Neuron (in vitro differentiated cells): ENCODE data around the gene BAIAP3.
"Not testable (repeated sequence)": the region's sequence is repeated elsewhere in the genome, so short reads cannot be mapped to it uniquely, and the experiment has no call there.

ENCODE experiments used
- H2AFZ ChIP-seq: one replicate; pipeline ENCODE4 v1.6.1; 2013; ENCODE audit warnings: low read depth, mild to moderate bottlenecking, inconsistent platforms, low read length, moderate library complexity
- H3K27me3 ChIP-seq: one replicate; pipeline ENCODE4 v1.6.1; 2013; ENCODE audit warnings: low read length; ENCODE audit not compliant: insufficient read depth
- H3K36me3 ChIP-seq: one replicate; pipeline ENCODE4 v1.6.1; 2013; ENCODE audit warnings: low read length; ENCODE audit not compliant: insufficient read depth
- H3K4me1 ChIP-seq: one replicate; pipeline ENCODE4 v1.6.1; 2013; ENCODE audit warnings: low read length; ENCODE audit not compliant: insufficient read depth
- H3K4me3 ChIP-seq: 2 replicates; pipeline ENCODE4 v1.5.1; 2013; ENCODE audit warnings: mild to moderate bottlenecking, low read length, moderate library complexity
- H3K9me3 ChIP-seq: one replicate; pipeline ENCODE4 v1.6.1; 2013; ENCODE audit warnings: low read length

The BAIAP3 gene

GRCh38 chr16:1292208-1292607 lies 41.2 kb upstream of the BAIAP3 start:
- Histone ChIP-seq H3K4me1 (peaks cover 13% of the 10 kb centered on the region), H3K27me3 (peaks cover 44% of the 10 kb centered on the region)
- not testable (repeated sequence) for H3K36me3 ChIP-seq, H2AFZ ChIP-seq, H3K9me3 ChIP-seq, H3K4me3 ChIP-seq

GRCh38 chr16:1292808-1293207 lies 40.6 kb upstream of the BAIAP3 start:
- Histone ChIP-seq H3K27me3 (peaks cover 38% of the 10 kb centered on the region), H3K4me1 (peaks cover 13% of the 10 kb centered on the region)
- H2AFZ ChIP-seq, result not testable (repeated sequence)

GRCh38 chr16:1293921-1294656 lies 39.4 kb upstream of the BAIAP3 start:
- H3K4me1 ChIP-seq, result peaks cover 13% of the 10 kb centered on the region

More at GRCh38 chr16:1292808-1293207, 40.6 kb upstream of the BAIAP3 start:
- not testable (repeated sequence) for H3K36me3 ChIP-seq, H3K9me3 ChIP-seq, H3K4me3 ChIP-seq

GRCh38 chr16:1295465-1295864 lies 38.0 kb upstream of the BAIAP3 start:
- H3K4me3 ChIP-seq, result no peak overlapping the region
- H3K27me3 ChIP-seq, result peaks cover 17% of the 10 kb centered on the region
- peaks cover 3% of the 10 kb centered on the region for H3K4me1 ChIP-seq
- no peaks in the 10 kb centered on the region for H3K36me3 ChIP-seq
- H2AFZ ChIP-seq, result no peak overlapping the region
- no peaks in the 10 kb centered on the region for H3K9me3 ChIP-seq

More at GRCh38 chr16:1293921-1294656, 39.4 kb upstream of the BAIAP3 start:
- no peak overlapping the region for H3K4me3 ChIP-seq
- H3K36me3 ChIP-seq, result no peaks in the 10 kb centered on the region
- peaks cover 27% of the 10 kb centered on the region for H3K27me3 ChIP-seq
- H3K9me3 ChIP-seq, result no peaks in the 10 kb centered on the region
- H2AFZ ChIP-seq, result no peak overlapping the region

GRCh38 chr16:1296688-1297017 lies 36.8 kb upstream of the BAIAP3 start:
- not testable (repeated sequence) for H3K4me1 ChIP-seq, H3K9me3 ChIP-seq, H2AFZ ChIP-seq, H3K36me3 ChIP-seq, H3K4me3 ChIP-seq
- peaks cover 17% of the 10 kb centered on the region for H3K27me3 ChIP-seq

- Histone ChIP-seq H3K4me1 (peaks cover 8% of the 10 kb centered on the region), H2AFZ (no peak overlapping the region), H3K4me3 (no peak overlapping the region), H3K36me3 (no peaks in the 10 kb centered on the region), H3K27me3 (peaks cover 16% of the 10 kb centered on the region), H3K9me3 (no peaks in the 10 kb centered on the region)
Observed at GRCh38 chr16:1297018-1297696, 36.3 kb upstream of the BAIAP3 start.

GRCh38 chr16:1298406-1298805 lies 35.0 kb upstream of the BAIAP3 start:
- H3K36me3 ChIP-seq, result no peaks in the 10 kb centered on the region
- H2AFZ ChIP-seq, result no peak overlapping the region
- H3K4me3 ChIP-seq, result no peak overlapping the region
- peaks cover 19% of the 10 kb centered on the region for H3K27me3 ChIP-seq
- H3K4me1 ChIP-seq, result peaks cover 8% of the 10 kb centered on the region
- H3K9me3 ChIP-seq, result no peaks in the 10 kb centered on the region

- Histone ChIP-seq H2AFZ (no peak overlapping the region), H3K36me3 (no peaks in the 10 kb centered on the region), H3K9me3 (no peaks in the 10 kb centered on the region), H3K27me3 (peaks cover 19% of the 10 kb centered on the region), H3K4me3 (no peak overlapping the region), H3K4me1 (peaks cover 4% of the 10 kb centered on the region)
Observed at GRCh38 chr16:1299012-1299867, 34.2 kb upstream of the BAIAP3 start.

- H3K4me3 ChIP-seq, result no peak overlapping the region
- H3K4me1 ChIP-seq, result peaks cover 4% of the 10 kb centered on the region
- H3K27me3 ChIP-seq, result peaks cover 19% of the 10 kb centered on the region
- no peaks in the 10 kb centered on the region for H3K9me3 ChIP-seq
- H3K36me3 ChIP-seq, result no peaks in the 10 kb centered on the region
- no peak overlapping the region for H2AFZ ChIP-seq
Observed at GRCh38 chr16:1299868-1300203, 33.6 kb upstream of the BAIAP3 start.

GRCh38 chr16:1300664-1301476 lies 32.6 kb upstream of the BAIAP3 start:
- no peaks in the 10 kb centered on the region for H3K9me3 ChIP-seq
- peaks cover 4% of the 10 kb centered on the region for H3K4me1 ChIP-seq
- H3K27me3 ChIP-seq, result peaks cover 19% of the 10 kb centered on the region
- no peak overlapping the region for H2AFZ ChIP-seq
- no peak overlapping the region for H3K4me3 ChIP-seq
- no peaks in the 10 kb centered on the region for H3K36me3 ChIP-seq

GRCh38 chr16:1301562-1301961 lies 31.9 kb upstream of the BAIAP3 start:
- H3K9me3 ChIP-seq, result no peaks in the 10 kb centered on the region
- no peak overlapping the region for H2AFZ ChIP-seq
- peaks cover 4% of the 10 kb centered on the region for H3K4me1 ChIP-seq
- peaks cover 19% of the 10 kb centered on the region for H3K27me3 ChIP-seq
- no peak overlapping the region for H3K4me3 ChIP-seq
- no peaks in the 10 kb centered on the region for H3K36me3 ChIP-seq

GRCh38 chr16:1305823-1306222 lies 27.6 kb upstream of the BAIAP3 start:
- H3K4me3 ChIP-seq, result no peak overlapping the region
- H3K9me3 ChIP-seq, result no peaks in the 10 kb centered on the region
- H3K36me3 ChIP-seq, result no peaks in the 10 kb centered on the region
- H3K27me3 ChIP-seq, result peaks cover 9% of the 10 kb centered on the region
- H2AFZ ChIP-seq, result no peak overlapping the region
- peaks cover 9% of the 10 kb centered on the region for H3K4me1 ChIP-seq
